CD4-positive, alpha-beta T cell treated with Interleukin-17A for 4 hours (primary cell): ENCODE measurements around the gene ARL15.
A peak's percentile ranks its signal among the peaks of the same experiment; 100 is the strongest.

Source experiments
- DNase-seq: peaks from one replicate; pipeline ENCODE4 v3.0.0-alpha.2; 2020; ENCODE audit warnings: mixed read lengths

ARL15 gene

GRCh38 chr5:54242297-54242696, 68.1 kb downstream of the ARL15 start:
- DNase-seq: no peak

- DNase-seq: no peak
These were observed 76.0 kb downstream of the ARL15 start for GRCh38 chr5:54234304-54234933.

GRCh38 chr5:54230936-54231685, 79.3 kb downstream of the ARL15 start:
- DNase-seq: no peak

- DNase-seq: peak; percentile 77
These were observed 81.2 kb downstream of the ARL15 start for GRCh38 chr5:54229041-54229780.

- DNase-seq: no peak
These were observed 82.6 kb downstream of the ARL15 start for GRCh38 chr5:54227759-54228158.

- no peak for DNase-seq
These were observed 83.3 kb downstream of the ARL15 start for GRCh38 chr5:54227109-54227508.

GRCh38 chr5:54226215-54226614, 84.2 kb downstream of the ARL15 start:
- no peak for DNase-seq

GRCh38 chr5:54224103-54224826, 86.1 kb downstream of the ARL15 start:
- no peak for DNase-seq

- DNase-seq: no peak
These were observed 88.0 kb downstream of the ARL15 start for GRCh38 chr5:54222336-54222735.

GRCh38 chr5:54221135-54221534, 89.2 kb downstream of the ARL15 start:
- no peak for DNase-seq

- no peak for DNase-seq
These were observed 89.9 kb downstream of the ARL15 start for GRCh38 chr5:54220230-54221040.

GRCh38 chr5:54217826-54218503, 92.4 kb downstream of the ARL15 start:
- peak; percentile 18 for DNase-seq

GRCh38 chr5:54215233-54215736, 95.1 kb downstream of the ARL15 start:
- no peak for DNase-seq

- DNase-seq: no peak
These were observed 95.7 kb downstream of the ARL15 start for GRCh38 chr5:54214722-54215121.

- no peak for DNase-seq
These were observed 98.0 kb downstream of the ARL15 start for GRCh38 chr5:54212331-54212730.

GRCh38 chr5:54211912-54212311, 98.5 kb downstream of the ARL15 start:
- DNase-seq: no peak

GRCh38 chr5:54207566-54207965, 102.8 kb downstream of the ARL15 start:
- no peak for DNase-seq

GRCh38 chr5:54206580-54207229, 103.7 kb downstream of the ARL15 start:
- DNase-seq: no peak

GRCh38 chr5:54205918-54206317, 104.5 kb downstream of the ARL15 start:
- no peak for DNase-seq

GRCh38 chr5:54205453-54205852, 104.9 kb downstream of the ARL15 start:
- no peak for DNase-seq

- no peak for DNase-seq
These were observed 113.4 kb downstream of the ARL15 start for GRCh38 chr5:54197018-54197417.
